HG02610 (cell line): ENCODE results near the gene MPDZ.
A peak's percentile ranks its signal among the peaks of the same experiment; 100 is the strongest.

Experiments used
- ATAC-seq: cut with Tn5 transposase; IDR thresholded peaks from one replicate; pipeline ENCODE4 v1.9.1; 2021; ENCODE audit warnings: mild to moderate bottlenecking, moderate library complexity; ENCODE audit not compliant: unreplicated experiment

MPDZ gene

GRCh38 chr9:13088720-13089427, 190.6 kb downstream of the MPDZ start:
- ATAC-seq = peak; percentile 75

GRCh38 chr9:13083963-13084528, 195.4 kb downstream of the MPDZ start:
- no peak for ATAC-seq

- ATAC-seq = no peak
These were observed 196.1 kb downstream of the MPDZ start for GRCh38 chr9:13083366-13083765.

GRCh38 chr9:13082796-13083195, 196.7 kb downstream of the MPDZ start:
- no peak for ATAC-seq

GRCh38 chr9:13078164-13078563, 201.3 kb downstream of the MPDZ start:
- ATAC-seq = no peak

- ATAC-seq = no peak
These were observed 202.9 kb downstream of the MPDZ start for GRCh38 chr9:13076616-13077015.

GRCh38 chr9:13071921-13072320, 207.6 kb downstream of the MPDZ start:
- ATAC-seq = no peak

GRCh38 chr9:13070612-13071595, 208.6 kb downstream of the MPDZ start:
- ATAC-seq = no peak

GRCh38 chr9:13069498-13069897, 210.0 kb downstream of the MPDZ start:
- ATAC-seq = no peak

GRCh38 chr9:13064676-13065075, 214.8 kb downstream of the MPDZ start:
- no peak for ATAC-seq

GRCh38 chr9:13063880-13064459, 215.5 kb downstream of the MPDZ start:
- no peak for ATAC-seq

- ATAC-seq = no peak
These were observed 218.1 kb downstream of the MPDZ start for GRCh38 chr9:13061390-13061789.
